ENCODE measurements around the gene TENT4B.

TENT4B gene

DNA sequence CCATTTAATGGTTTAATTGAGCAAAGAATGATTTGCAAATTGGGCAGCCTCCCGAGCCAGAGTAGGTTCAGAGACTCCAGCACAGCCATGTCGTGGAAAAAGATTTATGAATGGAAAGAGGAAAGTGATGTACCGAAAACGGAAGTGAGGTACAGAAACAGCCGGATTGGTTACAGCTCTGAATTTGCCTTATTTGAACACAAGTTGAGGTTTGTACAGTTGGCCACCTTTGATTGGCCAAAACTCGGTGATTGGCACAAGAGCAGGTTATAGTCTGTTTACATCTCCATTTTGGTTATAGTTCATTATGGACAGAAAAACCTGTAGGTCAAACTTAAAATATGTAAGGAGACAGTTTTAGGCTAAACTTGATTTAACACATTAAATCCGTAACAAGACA lies 44.5 kb downstream of the TENT4B start:
- Mint-ChIP-seq H3K4me1 (ENCODE audit: low read depth) (peaks cover 44% of the 10 kb centered on the region), H3K27ac (no peak overlapping the region), H3K4me3 (no peak overlapping the region), H3K36me3 (ENCODE audit: low read depth) (no peaks in the 10 kb centered on the region), H3K27me3 (ENCODE audit: low read depth) (no peaks in the 10 kb centered on the region), H3K9me3 (no peaks in the 10 kb centered on the region)

DNA sequence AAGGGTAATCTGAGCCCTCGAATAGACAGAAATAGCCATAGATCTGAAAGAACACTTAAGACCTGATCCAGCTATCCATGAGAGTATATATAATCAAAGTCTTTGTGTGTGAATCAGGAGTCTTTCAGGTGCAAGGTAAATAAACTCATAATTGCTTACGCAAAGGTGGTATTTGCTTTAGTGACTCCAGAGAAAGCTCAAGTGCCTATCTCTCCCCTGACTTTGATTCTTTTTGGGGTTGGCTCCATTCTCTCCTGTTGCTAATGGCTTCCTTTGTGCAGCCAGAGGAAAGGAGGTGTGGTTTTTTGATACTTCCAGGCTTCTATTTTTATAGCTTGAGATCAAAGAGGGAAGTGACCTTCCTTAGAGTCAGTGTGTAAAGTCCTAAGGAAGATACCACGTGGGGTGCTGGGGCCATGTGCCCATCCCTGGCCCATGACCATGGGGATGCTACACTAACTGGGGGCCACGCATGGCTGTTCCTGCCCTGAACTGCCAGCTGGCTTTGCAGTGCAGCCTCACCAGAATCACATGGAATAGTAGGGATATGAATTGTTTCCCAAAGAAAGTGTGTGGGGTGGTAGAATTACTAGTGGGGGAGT lies 45.8 kb downstream of the TENT4B start:
- Mint-ChIP-seq H3K4me3 (no peak overlapping the region), H3K27me3 (ENCODE audit: low read depth) (no peaks in the 10 kb centered on the region), H3K9me3 (no peaks in the 10 kb centered on the region), H3K36me3 (ENCODE audit: low read depth) (no peaks in the 10 kb centered on the region), H3K4me1 (ENCODE audit: low read depth) (peaks cover 47% of the 10 kb centered on the region), H3K27ac (no peak overlapping the region)

DNA sequence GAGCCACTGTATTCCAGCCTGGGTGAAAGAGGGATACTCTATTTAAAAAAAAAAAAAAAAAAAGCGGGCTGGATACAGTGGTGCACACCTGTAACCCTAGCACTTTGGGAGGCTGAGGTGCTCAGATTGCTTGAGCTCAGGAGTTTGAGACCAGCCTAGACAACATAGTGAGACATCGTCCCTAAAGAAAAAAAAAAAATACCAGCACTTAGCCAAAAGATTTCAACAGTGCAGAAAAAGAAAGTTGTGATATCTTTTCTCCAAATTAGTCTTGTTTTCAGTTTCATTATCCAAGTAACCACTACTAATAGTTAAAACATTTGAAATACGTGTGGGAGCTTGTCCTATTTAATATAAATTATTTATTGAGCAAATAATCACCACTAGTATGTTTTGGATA lies 48.7 kb downstream of the TENT4B start:
- no peak overlapping the region for H3K27ac Mint-ChIP-seq
- H3K36me3 Mint-ChIP-seq (ENCODE audit: low read depth), result no peaks in the 10 kb centered on the region
- no peak overlapping the region for H3K4me3 Mint-ChIP-seq
- H3K9me3 Mint-ChIP-seq, result no peaks in the 10 kb centered on the region
- H3K4me1 Mint-ChIP-seq (ENCODE audit: low read depth), result peaks cover 32% of the 10 kb centered on the region
- H3K27me3 Mint-ChIP-seq (ENCODE audit: low read depth), result no peaks in the 10 kb centered on the region

DNA sequence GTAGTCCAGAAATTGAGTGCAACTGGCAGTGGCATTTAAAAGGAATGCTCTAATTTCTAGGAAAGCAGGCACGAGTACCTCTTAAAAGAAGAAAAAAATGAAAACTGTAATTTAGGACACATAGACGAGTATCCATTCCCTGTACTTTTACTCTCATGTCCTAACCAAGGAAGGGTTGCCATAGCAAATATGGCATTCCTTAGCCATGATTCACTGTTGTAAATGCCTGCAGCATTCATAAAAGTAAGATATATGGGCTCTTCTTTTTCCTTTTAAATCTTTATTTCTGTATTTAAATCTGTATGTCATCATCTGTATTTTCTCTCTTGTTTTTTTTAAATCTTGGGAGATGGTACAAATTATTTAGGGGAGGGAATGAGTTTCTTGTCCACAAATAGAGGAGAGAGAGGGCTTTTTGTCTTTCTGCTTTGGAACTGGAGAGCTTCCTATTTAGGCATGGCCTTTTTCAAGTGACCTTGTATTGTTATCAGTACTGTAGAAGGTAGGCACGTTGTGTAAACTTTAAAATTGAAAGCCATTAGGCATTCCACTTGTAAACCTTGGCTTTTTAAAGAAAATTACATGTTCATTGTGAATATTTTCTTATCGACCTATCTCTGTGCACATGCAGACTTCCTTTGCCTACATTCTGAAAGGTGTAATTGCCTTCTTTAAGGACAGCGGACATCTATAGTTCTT lies 50.0 kb downstream of the TENT4B start:
- no peak overlapping the region for H3K4me3 Mint-ChIP-seq

DNA sequence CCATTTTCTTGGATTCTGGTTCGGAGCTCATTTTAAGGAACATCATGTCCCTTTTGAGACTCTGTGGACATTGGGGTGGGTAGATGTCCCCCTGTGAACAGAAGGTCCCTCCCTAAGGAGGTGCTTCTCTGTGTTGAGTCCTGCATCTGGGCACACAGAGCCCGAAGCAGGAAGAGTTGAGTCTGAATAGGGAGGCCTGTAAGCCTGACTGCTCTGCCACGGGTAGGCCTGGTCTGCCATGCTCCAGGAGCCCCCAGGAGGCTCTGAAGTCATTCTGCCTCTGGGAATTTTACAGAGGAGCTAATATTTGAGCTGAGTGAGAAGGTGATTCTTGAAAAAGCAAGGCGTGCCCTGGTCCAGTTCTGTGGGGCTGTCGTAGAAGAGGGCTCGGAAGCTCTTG lies 50.6 kb downstream of the TENT4B start:
- Mint-ChIP-seq H3K27me3 (ENCODE audit: low read depth) (no peaks in the 10 kb centered on the region), H3K27ac (no peak overlapping the region), H3K4me3 (no peak overlapping the region), H3K36me3 (ENCODE audit: low read depth) (no peaks in the 10 kb centered on the region), H3K4me1 (ENCODE audit: low read depth) (peaks cover 32% of the 10 kb centered on the region), H3K9me3 (no peaks in the 10 kb centered on the region)

More for the DNA sequence above, 50.0 kb downstream of the TENT4B start:
- peak overlapping the region; percentile 16 for H3K27ac Mint-ChIP-seq
- H3K9me3 Mint-ChIP-seq, result no peaks in the 10 kb centered on the region
- H3K36me3 Mint-ChIP-seq (ENCODE audit: low read depth), result no peaks in the 10 kb centered on the region
- no peaks in the 10 kb centered on the region for H3K27me3 Mint-ChIP-seq (ENCODE audit: low read depth)
- H3K4me1 Mint-ChIP-seq (ENCODE audit: low read depth), result peaks cover 27% of the 10 kb centered on the region

DNA sequence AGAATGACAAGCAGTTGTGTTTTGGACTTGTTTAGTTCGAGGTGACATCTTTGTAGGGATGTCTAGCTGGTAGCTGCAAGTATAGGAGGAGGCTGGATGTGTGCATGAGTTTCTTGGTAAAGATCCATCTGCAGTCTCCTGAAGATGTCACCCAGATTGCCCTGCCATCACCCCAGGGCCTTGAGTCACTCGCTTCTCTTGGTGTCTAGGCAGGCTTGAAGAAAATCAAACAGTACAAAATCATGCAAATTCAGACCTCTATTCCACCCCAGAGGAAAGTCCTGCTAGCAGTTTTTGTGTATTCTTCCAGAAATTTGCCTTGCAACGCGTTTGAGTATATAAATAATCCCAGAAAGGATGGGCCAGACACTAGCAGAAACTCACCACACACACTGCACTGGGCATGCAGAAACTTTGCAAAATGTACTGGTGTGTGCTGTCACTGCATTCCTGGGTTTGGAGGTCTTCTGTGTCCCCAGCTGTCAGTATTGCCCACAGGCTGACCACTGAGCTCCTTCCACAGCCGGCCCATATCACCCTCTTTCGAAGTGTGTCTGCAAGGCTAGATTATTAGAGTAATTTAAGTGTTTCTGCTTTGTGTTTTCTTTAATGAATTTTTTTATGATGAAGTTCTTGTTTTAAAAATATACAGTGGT lies 51.5 kb downstream of the TENT4B start:
- H3K9me3 Mint-ChIP-seq, result no peaks in the 10 kb centered on the region
- H3K4me3 Mint-ChIP-seq, result no peak overlapping the region
- peaks cover 33% of the 10 kb centered on the region for H3K4me1 Mint-ChIP-seq (ENCODE audit: low read depth)
- no peaks in the 10 kb centered on the region for H3K36me3 Mint-ChIP-seq (ENCODE audit: low read depth)
- no peak overlapping the region for H3K27ac Mint-ChIP-seq
- H3K27me3 Mint-ChIP-seq (ENCODE audit: low read depth), result no peaks in the 10 kb centered on the region

DNA sequence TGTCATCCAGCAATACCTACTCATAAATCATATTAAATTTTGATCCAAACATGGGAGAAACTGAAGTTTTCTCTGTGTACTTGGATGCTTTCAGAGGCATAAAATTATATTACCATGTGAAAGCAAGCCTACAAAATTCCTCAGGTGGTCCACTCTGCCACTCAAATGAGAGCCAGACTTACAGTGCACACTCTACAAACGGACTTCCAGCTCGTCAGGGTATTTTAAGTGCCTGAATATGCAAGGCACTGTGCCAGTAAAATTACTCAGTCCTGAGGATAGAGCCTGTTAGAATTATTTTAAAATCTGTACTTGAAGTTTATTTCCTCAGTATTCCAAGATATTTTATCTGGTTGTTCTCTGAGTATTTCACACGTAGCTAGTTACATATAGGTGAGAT lies 54.5 kb downstream of the TENT4B start:
- Mint-ChIP-seq H3K4me3 (no peak overlapping the region), H3K27ac (no peak overlapping the region), H3K36me3 (ENCODE audit: low read depth) (peaks cover 1% of the 10 kb centered on the region), H3K27me3 (ENCODE audit: low read depth) (no peaks in the 10 kb centered on the region), H3K4me1 (ENCODE audit: low read depth) (peaks cover 35% of the 10 kb centered on the region), H3K9me3 (no peaks in the 10 kb centered on the region)

DNA sequence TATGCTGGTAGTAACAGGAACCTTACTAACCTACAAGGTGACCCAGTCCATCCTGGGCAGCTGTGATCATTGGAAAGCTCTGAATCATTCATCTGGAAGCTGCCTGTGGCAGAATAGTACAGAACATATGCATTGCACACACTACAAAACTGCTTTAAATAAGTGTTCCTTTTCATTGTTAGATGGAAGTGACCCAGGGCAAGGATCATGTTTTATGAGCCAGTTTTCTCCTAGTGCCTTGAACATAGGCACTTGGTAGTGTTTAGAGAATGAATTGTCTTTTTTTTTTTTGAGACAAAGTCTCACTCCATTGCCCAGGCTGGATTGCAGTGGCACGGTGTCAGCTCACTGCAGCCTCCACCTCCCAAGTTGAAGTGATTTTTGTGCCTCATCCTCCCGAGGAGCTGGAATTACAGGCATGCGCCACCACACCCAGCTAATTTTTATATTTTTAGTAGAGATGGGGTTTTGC lies 55.4 kb downstream of the TENT4B start:
- Mint-ChIP-seq H3K4me1 (ENCODE audit: low read depth) (peaks cover 28% of the 10 kb centered on the region), H3K4me3 (no peak overlapping the region), H3K27ac (no peak overlapping the region), H3K9me3 (no peaks in the 10 kb centered on the region), H3K27me3 (ENCODE audit: low read depth) (no peaks in the 10 kb centered on the region), H3K36me3 (ENCODE audit: low read depth) (peaks cover 1% of the 10 kb centered on the region)

DNA sequence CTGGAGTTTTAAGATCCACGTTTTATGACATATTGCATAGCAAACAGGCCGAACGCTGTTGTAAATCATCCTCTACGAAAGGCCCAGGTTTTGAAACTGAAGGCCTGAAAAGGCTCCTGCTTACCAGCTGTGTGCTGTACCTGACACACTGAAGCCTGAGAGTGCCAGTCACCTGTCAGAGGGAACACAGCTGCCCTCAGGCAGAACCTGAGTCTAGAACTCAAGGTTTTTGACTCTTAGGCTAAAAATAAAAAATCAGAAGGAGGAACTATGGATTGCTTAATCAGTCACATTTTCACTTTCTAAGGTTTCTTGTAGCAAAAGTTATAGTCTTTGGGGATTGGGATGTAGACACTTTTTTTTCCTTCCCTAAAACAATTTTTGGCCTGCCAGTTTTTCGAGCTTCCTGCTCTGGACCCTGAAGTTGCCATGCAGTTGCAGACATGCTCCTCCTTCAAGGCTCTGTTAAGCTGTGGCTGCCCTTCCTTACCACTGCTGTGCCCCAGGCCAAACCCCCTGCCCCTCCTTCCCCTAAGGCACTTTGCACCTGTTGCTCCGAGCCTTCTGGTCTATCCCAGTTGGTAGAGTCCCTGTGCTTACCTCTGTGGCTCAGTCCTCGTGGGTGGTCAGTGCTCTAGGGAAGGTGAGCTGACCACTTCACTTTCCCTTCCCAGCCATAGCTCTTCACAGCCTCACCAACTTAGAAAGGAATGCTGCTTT lies 56.6 kb downstream of the TENT4B start:
- Mint-ChIP-seq H3K27me3 (ENCODE audit: low read depth) (no peaks in the 10 kb centered on the region), H3K36me3 (ENCODE audit: low read depth) (peaks cover 1% of the 10 kb centered on the region), H3K4me1 (ENCODE audit: low read depth) (peaks cover 28% of the 10 kb centered on the region), H3K4me3 (no peak overlapping the region), H3K27ac (peak overlapping the region; percentile 23), H3K9me3 (no peaks in the 10 kb centered on the region)

DNA sequence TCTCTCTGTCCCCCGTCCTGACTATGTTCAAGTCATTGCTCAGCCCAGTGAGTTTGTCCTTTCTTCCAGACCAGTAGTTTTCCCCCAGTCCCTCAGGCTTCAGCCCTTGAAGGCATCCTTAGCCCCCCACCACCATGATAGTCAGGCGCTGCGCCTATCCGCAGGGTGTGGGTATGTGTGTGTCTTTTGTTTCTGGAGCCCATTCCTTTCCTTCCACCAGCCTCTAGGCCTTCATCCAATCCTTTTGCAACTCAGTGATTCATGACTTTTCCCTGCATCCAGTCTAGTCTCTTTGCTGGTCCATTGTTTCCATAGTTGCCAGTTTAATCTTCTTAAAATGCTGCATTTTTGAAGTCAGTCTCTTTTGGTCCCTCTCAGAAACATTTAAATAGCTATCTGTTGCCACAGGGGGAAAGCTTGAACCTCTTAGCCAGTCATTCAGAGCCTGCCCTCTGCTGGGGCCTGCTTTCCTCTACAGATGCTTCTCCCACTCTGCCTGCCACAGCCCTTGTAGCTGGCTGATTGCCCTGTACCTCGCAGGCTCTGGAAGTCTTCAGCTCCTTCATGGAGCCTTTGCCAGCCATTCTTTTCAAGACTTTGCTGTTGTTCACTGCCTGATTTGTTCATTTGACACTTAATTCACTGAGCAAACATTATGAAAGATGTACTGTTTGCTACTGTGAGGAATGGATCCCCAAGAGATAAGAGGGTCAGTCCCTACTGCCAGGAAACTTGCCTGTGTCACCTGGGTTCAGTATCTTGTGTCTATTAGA lies 57.3 kb downstream of the TENT4B start:
- Mint-ChIP-seq H3K27ac (peak overlapping the region; percentile 23), H3K4me3 (no peak overlapping the region), H3K27me3 (ENCODE audit: low read depth) (no peaks in the 10 kb centered on the region), H3K9me3 (no peaks in the 10 kb centered on the region), H3K36me3 (ENCODE audit: low read depth) (peaks cover 3% of the 10 kb centered on the region), H3K4me1 (ENCODE audit: low read depth) (peaks cover 33% of the 10 kb centered on the region)

DNA sequence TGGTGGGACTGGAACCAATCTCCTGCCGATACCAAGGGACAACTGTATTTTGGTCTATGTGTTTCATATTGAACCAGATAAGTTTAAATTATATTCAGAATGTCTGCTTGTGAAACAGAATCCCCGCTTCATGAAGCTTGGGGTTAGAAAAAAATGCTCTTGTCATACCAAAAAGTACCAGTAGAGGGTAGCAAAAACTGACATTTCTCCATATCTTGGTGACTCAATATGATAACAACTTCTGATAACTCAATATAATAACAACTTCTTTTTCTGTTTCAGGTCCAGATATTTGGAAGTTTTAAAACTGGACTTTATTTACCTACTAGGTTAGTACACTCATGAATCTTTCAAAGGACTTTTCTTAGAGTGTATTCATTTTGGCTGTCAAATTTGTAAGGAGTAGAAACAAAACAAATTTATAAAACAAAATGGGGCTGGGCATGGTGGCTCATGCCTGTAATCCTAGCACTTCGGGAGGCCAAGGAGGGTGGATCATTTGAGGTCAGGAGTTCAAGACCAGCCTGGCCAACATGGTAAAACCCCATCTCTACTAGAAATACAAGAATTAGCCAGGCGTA lies 60.9 kb downstream of the TENT4B start:
- Mint-ChIP-seq H3K27ac (peak overlapping the region; percentile 47), H3K4me1 (ENCODE audit: low read depth) (peaks cover 41% of the 10 kb centered on the region), H3K9me3 (no peaks in the 10 kb centered on the region)

DNA sequence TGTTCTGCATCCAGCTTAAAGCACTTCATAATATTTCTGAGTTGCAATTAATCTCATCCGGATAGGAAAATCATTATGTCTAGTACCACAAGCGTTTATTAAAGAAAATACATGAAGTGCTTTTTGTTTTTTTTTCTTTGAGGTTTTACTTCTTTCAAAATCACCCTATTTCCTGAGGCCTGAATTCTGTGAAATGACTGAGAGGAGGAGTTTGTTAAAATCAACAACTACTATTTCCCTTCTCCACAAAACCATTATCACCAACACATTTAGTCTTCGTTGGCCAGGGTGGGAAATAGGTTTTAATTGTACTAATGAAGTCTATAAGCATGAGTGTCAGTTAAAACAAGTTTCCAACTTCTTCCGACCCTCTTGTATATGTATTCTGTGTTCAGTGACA lies 62.6 kb downstream of the TENT4B start:
- peak overlapping the region; percentile 58 for H3K4me3 Mint-ChIP-seq
- H3K27ac Mint-ChIP-seq, result peak overlapping the region; percentile 79
- peaks cover 31% of the 10 kb centered on the region for H3K4me1 Mint-ChIP-seq (ENCODE audit: low read depth)
- no peaks in the 10 kb centered on the region for H3K9me3 Mint-ChIP-seq
- no peaks in the 10 kb centered on the region for H3K27me3 Mint-ChIP-seq (ENCODE audit: low read depth)
- peaks cover 16% of the 10 kb centered on the region for H3K36me3 Mint-ChIP-seq (ENCODE audit: low read depth)

More for the DNA sequence above, 60.9 kb downstream of the TENT4B start:
- Mint-ChIP-seq H3K4me3 (no peak overlapping the region), H3K27me3 (ENCODE audit: low read depth) (no peaks in the 10 kb centered on the region), H3K36me3 (ENCODE audit: low read depth) (peaks cover 12% of the 10 kb centered on the region)

DNA sequence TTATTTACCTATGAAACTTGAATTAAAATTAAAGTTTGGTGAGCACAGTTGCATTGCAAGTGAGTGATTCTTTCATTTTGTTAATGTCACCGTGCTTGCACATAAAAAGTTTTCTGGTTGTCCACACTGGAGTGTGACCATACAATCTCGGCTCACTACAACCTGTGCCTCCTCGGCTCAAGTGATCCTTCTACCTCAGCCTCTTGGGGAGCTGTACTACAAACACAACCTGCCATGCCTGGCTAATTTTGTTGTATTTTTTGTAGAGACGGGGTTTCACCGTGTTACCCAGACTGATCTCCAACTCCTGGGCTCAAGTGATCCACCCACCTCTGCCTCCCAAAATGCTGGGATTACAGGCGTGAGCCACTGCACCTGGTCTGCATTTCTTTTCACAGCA lies 63.1 kb downstream of the TENT4B start:
- H3K9me3 Mint-ChIP-seq, result no peaks in the 10 kb centered on the region
- peak overlapping the region; percentile 58 for H3K4me3 Mint-ChIP-seq
- peaks cover 15% of the 10 kb centered on the region for H3K36me3 Mint-ChIP-seq (ENCODE audit: low read depth)
- H3K27me3 Mint-ChIP-seq (ENCODE audit: low read depth), result no peaks in the 10 kb centered on the region
- H3K4me1 Mint-ChIP-seq (ENCODE audit: low read depth), result peaks cover 30% of the 10 kb centered on the region
- peak overlapping the region; percentile 79 for H3K27ac Mint-ChIP-seq
